Astrocyte of the spinal cord (primary cell): ENCODE measurements around the gene GTF2A2.

Experiments
- DNase-seq: peaks from one replicate; pipeline ENCODE4 v3.0.0; 2011; ENCODE audit warnings: low read depth, low spot score
- H3K4me3 ChIP-seq: 2 replicates; pipeline ENCODE4 v1.5.1; 2011; ENCODE audit warnings: low read depth, mild to moderate bottlenecking, low read length, moderate library complexity
- in situ Hi-C: cut with HindIII; loops from 2 replicates; pipeline ENCODE4 v1.10.0; 2017; ENCODE audit warnings: low sequenced_read_pairs
- TF ChIP-seq, protein P1 (sequence below): IDR thresholded peaks from 2 replicates; pipeline ENCODE4 v1.5.1; 2012; ENCODE audit warnings: low read depth, mild to moderate bottlenecking, low read length, inconsistent platforms

The GTF2A2 gene

GRCh38 chr15:59687836-59688235, 30.5 kb upstream of the GTF2A2 start:
- in situ Hi-C loops, result no loop called here
- peak; percentile 24 for DNase-seq
- peak overlapping the region; percentile 99 for H3K4me3 ChIP-seq
- TF ChIP-seq, protein P1, sequence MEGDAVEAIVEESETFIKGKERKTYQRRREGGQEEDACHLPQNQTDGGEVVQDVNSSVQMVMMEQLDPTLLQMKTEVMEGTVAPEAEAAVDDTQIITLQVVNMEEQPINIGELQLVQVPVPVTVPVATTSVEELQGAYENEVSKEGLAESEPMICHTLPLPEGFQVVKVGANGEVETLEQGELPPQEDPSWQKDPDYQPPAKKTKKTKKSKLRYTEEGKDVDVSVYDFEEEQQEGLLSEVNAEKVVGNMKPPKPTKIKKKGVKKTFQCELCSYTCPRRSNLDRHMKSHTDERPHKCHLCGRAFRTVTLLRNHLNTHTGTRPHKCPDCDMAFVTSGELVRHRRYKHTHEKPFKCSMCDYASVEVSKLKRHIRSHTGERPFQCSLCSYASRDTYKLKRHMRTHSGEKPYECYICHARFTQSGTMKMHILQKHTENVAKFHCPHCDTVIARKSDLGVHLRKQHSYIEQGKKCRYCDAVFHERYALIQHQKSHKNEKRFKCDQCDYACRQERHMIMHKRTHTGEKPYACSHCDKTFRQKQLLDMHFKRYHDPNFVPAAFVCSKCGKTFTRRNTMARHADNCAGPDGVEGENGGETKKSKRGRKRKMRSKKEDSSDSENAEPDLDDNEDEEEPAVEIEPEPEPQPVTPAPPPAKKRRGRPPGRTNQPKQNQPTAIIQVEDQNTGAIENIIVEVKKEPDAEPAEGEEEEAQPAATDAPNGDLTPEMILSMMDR, result no peak

DNA sequence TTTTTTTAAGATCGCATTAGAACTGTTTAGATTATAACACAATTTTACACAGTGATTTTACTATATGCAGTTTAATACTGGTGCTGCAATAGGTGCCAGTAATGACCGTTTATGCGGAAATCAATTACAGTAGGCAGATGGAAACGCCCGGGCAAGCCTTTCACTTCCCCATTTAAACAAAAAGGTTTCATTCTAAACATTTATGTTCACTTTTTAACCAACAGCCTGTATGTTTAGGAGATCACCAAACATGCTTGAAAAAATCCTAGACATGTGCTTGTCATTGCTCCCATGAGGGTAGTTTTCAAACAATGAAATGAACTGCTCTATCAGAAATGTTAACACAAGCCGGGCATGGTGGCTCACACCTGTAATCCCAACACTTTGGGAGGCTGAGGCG, 29.1 kb upstream of the GTF2A2 start:
- in situ Hi-C loops, result no loop called here
- TF ChIP-seq, protein P1, result no peak
- DNase-seq, result no peak
- no peak overlapping the region for H3K4me3 ChIP-seq

DNA sequence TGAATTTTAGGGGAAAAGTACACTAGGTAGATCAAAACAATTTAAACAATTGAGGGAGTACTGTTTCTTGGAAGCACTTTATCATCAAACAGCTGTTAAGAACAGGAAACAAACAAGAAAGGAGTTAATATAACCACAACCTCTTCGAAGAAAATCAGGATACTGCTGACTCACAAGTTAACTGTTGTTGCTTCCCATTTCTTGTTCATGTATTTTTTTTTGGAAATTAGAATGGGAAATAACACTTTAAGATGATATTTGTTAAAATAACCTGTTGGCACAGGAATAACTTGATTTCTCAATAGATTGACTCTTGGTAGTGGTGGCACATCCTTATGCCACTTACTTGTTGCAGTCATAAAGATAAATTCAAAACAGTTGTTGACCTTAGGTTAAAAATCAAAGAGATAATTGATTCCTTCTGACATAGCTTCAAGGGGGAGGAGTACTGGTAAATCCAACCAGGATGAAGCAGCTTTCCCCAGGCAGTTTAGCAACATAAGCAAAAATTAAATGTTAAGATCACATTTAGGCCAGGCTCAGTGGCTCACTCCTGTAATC, 28.5 kb upstream of the GTF2A2 start:
- peak; percentile 12 for DNase-seq
- TF ChIP-seq, protein P1, result no peak
- H3K4me3 ChIP-seq, result no peak overlapping the region
- in situ Hi-C loops, result no loop called here

DNA sequence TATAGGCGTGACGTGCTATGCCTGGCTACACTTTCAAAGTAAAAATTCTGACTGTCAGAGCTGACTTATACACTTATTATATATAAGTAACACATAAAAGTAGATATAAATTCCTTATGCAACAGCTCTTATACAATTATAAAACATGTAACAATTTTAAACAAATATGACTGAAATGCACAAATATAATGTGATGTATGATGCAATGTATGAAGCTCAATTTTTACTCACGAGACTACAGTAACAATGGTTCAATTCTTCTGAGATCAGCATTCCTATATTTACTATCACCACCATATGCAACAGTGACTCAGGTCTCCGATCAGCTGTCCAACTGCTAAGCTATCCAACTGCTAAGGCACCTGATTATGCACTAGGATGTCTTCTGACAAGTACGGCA, 23.6 kb upstream of the GTF2A2 start:
- in situ Hi-C loops, result no loop called here
- TF ChIP-seq, protein P1, result no peak

DNA sequence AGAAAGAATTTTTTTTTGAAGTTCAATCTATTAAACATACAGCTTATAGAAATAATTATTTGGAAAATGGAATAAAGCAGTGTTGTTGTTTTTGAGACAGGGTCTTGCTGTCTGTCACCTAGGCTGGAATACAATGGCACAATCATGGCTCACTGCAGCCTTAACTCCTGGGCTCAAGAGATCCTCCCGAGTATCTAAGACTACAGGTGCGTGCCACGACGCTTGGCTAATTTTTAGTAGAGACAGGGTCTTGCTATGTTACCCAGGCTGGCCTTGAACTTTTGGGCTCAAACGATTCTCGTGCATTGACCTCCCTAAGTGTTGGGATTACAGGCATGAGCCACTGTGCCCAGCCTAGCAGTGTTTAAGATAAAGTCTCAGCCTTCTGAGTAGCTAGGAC, 23.0 kb upstream of the GTF2A2 start:
- no peak overlapping the region for H3K4me3 ChIP-seq
- in situ Hi-C loops, result no loop called here
- DNase-seq, result no peak
- TF ChIP-seq, protein P1, result no peak

More for the DNA sequence above, 23.6 kb upstream of the GTF2A2 start:
- no peak overlapping the region for H3K4me3 ChIP-seq
- DNase-seq, result no peak

DNA sequence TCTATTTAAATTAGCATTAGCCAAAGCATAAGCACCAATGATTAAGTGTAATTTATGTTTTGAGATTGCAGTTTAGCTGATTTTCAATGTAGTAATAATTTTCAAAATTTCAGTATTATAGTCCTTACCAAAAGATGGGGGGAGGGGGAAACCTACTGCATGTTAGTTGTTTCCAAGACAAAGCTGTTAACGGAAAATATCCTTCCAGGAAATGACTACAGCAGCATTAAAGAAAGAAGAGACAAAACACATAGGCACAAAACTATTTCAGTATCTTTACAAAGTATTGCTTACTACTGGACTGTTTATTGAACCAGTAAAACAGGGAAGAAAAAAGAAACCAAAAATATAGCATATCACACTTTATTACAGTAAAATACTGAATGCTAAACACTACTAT, 21.3 kb upstream of the GTF2A2 start:
- in situ Hi-C loops, result no loop called here
- H3K4me3 ChIP-seq, result no peak overlapping the region
- DNase-seq, result no peak
- TF ChIP-seq, protein P1, result no peak

GRCh38 chr15:59678172-59678571, 20.9 kb upstream of the GTF2A2 start:
- TF ChIP-seq, protein P1, result no peak
- no peak overlapping the region for H3K4me3 ChIP-seq
- DNase-seq, result no peak
- in situ Hi-C loops, result no loop called here
